GM15510 (cell line): Measurements from ENCODE around the gene MAP4.

Source experiments
- POLR2A ChIP-seq: IDR thresholded peaks from 3 replicates; pipeline ENCODE4 v1.6.1; 2011; ENCODE audit warnings: borderline replicate concordance; ENCODE audit not compliant: insufficient read length; ENCODE audit errors: extremely low read depth

The MAP4 gene

DNA sequence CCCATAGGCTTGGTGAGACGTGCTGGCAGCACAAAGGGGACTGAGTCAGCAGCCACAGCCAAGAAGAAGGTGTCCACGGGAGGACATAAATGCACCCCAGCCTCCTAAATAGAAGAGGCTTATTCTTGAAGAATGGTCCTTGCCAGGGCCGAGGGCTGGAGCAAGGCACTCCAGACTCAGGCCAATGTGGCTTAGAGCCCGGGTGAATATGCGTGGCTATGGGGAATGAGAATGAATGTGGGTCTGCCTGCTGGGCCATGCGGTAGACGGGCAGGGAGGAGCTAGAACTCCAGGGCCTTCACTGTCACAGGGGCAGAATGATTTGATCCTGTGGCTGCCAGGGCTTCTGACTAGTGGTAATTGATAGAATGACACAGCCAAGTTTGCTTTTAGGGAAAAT, 179.2 kb downstream of the MAP4 start:
- no peak for TF ChIP-seq POLR2A

DNA sequence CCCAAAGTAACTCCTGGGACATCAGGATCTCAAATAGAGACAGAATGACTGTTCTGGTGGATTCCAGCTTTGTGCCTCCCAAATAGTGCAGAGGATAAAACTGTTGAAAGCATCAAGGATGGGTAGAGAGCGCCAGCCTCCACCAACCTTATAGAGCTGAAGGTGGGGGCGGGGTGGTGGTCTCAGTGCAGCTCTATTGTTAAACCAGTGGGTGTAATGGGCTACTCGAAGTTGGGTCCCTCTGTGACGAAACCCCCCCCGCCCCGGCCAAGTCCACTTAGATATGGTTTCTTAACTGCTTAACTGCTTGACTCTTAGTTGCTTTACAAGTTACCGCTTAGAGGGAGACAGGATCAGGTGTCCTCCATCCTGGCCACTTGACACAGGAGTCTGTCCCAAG, 190.6 kb downstream of the MAP4 start:
- no peak for TF ChIP-seq POLR2A

DNA sequence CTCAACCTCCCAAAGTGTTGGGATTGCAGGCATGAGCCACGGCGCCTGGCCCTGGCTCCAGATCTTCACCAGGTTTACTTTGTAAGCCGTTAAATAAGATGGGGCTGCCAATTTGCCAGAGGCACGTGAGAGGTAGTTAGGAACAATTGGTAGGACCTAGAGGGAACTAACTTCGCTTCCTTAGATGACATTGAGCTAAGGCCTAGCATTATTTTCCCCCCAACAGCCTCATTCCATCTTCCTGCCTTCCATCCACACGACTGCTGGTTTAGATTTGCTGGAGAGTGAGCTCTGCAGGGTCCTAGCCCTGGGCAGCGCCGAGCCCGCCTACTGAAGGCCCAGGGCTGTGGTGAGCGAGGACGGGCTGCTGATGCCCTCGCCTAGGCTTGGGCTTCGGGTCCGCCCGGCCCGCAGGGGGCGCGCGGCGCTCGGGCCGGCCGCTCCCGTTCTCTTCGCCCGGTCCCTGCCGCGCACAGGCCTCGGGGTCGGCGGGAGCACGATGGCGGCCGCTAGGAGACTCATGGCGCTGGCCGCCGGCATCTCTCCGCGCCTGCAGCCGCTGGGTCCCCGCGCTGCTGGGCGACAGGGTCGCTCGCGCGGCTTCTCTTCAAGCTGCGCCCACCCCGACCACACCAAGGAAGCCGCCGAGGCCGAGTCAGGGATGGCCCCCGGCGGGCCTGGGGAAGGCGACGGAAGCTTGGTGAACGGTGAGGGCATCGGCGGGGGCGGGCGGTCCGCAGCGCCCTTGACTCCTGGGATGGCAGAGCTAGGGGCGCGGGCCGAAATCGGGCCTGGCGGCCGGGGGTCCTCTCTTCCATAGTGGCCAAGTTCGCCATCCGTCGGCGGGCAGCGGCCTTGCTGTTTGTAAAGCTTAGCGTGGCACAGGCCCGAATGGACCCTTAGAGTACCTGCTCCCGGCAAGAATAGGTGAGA, 191.4 kb downstream of the MAP4 start:
- TF ChIP-seq POLR2A: peak; percentile 81

DNA sequence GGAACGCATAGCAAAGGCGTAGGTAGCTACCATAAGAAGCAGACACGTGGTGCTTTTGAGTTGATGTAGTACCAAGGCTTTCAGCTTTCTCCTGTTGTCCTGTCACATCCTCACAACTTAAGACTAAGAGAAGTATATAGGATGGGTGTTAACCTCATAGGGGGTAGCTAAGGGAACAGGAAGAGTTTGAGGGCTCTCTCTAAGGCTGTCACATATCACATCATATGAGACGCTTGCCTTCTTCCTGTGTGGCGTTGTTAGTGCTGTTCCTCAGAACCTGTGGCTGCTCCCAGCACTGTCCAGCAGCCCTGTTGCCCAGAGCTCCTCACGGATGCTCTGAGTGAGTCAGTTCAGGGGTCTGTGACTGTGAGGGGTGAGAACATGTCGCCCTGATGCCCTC, 198.6 kb downstream of the MAP4 start:
- no peak for TF ChIP-seq POLR2A

DNA sequence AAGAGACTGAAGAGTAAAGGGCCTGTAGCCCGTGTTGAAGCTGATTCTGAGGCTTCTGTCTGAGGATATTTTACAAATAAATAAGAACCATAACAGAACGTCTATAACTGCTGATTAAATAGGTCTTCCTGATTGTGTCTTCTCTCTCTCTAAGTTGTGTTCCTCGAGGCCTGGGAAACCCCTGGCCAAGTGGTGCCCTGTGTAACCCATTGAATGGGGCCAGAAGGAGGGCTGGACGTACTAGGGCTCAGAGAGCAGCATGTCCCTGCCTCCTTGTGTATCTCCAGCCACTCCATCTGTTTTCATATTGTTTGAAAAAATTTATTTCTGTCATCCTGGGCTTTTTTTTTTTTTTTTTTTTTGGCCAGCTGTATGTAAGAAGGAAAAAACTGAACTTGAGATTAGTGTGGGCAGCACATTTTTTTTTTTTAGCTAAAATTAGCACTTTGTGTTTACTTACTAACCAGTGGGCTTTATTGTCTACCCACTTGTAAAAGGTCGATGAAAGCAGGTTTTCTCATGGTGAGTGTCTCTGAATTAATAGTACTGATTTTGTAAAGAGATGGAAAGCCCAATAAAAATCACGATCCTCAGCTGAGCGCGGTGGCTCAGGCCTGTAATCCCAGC, 202.6 kb downstream of the MAP4 start:
- TF ChIP-seq POLR2A: no peak

DNA sequence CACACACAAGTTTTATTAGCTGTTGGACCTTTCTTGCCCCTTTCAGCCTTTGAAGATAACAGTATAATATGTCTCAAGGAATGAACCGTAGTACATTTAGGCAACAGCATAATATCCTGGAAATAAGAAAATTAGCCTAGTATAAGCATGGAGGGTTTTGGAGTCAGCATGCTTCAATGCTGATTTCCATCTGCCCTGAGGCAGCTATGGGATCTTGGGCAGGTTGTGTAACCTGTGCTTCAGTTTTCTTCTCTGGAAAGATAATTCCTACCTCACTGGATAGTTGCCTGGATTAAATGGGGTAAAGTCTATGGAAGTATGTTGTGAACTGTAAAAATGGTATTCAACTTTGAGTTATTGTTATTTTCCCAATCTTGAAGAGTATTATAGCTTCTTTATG, 211.6 kb downstream of the MAP4 start:
- TF ChIP-seq POLR2A: no peak

DNA sequence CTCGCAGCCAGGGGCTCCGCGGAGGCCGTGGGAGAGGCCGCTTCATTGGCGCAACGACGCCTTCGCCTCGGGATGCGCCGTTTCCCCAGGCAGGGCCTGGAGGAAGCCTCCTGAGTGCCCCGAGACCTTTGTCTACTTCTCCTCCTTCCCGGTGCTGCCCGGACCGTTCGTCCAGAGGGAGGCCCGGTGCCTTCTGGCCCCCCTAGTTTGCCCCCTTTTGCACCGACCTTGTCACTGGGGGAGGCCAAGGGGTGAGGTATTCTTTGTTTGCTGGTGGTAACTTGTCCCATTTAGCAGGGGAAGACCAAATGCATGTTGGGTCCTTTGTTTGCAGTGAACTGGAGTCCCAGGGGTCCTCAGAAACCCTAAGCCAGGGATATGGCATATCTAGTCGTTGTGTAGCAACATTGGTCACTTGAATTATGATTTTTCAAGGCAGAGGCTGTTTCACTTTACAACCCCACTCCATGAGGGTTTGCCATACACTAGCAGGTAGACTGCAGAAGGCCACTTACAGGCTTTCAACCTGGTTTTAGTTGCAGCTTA, 212.7 kb downstream of the MAP4 start:
- no peak for TF ChIP-seq POLR2A

DNA sequence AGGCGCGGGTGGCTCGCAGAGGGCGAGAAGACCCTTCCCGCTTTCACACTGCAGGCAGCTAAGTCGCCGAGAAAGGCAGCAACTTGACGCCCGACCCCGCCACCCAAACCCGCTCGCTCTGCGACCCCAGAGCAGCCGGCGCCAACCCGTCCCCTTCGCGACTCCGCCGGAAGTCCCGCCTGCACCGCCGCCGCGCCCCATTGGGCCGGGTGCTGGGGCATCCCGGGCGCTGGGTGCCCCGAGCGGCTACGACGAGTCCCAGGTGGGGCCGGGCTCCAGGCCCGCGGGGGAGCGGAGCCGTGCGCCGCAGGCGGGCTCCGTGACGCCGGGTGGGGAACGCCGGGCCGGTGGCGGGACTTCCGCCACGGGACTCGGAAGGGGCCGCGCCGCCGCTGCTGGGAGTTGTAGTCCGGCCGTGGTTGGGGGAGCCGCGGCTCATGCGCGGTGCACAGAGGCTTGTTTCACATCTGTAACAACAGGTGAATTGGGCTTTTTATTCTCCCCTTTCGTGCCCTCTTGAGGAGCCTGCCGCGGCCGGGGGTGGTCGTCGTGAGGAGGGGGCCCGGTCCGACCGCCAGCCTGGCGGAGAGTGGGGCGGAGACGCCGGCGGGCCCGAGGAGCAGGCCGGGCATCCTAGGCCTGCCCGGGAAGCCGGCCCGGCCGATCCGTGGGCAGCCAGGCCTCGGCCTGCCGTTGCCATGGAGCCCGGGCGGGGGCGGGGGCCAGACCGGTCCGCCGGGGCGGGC, 213.3 kb downstream of the MAP4 start, which contains the start of gene DHX30:
Gene DHX30 (plus strand): TSS at position 405 of the 746 bp plus-strand sequence. CDS start 7,546 bp downstream, outside the sequence.
- TF ChIP-seq POLR2A: peak; percentile 85
